GM18873 (cell line): ENCODE measurements around the gene CREB1.
"Not testable (repeated sequence)": the region's sequence is repeated elsewhere in the genome, so short reads cannot be mapped to it uniquely, and the experiment has no call there.

Experiments
- ATAC-seq: cut with Tn5 transposase; IDR thresholded peaks from one replicate; pipeline ENCODE4 v1.9.1; 2021; ENCODE audit warnings: mild to moderate bottlenecking, moderate library complexity, moderate number of reproducible peaks; ENCODE audit not compliant: unreplicated experiment, low FRiP score

The CREB1 gene

DNA sequence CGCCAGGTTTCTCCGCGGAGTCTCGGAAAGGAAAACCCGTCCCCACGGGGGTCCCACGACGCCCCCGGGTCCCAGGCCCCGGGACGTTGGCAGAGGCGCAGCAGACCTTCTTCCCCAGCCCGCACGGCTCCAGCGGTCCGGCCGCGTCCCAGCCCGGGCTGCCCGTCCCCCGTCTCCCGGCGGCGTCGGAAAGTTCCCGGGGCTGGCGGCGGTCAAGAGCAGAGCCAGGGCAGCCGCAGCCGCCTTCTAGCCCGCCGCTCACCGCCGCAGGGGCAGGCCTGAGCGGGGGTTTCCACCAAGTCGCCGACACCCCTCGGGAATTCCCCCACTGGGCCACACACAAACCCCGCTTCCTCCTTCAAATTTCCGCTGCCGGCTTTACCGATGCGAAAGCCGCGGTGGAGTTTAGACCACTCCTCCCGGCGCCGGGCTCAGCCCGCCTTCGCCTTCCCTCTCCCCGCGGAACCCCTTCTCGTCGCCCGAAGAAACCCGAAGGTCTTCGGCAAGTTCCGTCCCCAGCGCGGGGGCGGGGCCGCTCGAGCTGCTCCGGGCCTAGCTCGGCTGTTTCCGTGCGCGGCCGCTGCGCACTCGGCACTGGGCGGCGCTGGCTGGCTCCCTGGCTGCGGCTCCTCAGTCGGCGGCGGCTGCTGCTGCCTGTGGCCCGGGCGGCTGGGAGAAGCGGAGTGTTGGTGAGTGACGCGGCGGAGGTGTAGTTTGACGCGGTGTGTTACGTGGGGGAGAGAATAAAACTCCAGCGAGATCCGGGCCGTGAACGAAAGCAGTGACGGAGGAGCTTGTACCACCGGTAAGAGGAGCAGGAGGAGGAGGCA is at the start of gene CREB1:
CREB1 (plus strand) TSS at position 633 of the 830 bp plus-strand sequence. CDS start 25,674 bp downstream, outside the sequence.
- ATAC-seq: peak; percentile 82

GRCh38 chr2:207480521-207481040 is 49.2 kb upstream of the CREB1 start:
- ATAC-seq: no peak

DNA sequence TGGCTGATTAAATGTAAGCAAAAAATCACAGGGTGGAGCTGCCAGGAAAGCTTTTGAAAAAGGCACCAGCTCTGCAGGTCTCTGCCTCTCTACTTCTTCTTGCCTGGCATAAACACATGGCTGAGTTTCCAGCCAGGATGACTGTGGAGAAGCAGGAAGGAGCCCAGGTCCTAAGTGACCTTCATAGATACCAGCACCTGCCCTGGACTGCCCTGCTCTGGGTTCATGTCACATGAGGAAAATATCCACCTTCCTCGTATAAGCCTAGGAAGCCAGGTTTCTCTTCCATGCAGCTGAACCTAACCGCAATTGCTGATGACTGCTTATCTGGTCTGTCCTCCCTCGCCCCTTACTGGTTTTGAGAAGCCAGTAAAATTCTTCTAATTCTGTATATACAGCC is 47.8 kb upstream of the CREB1 start:
- ATAC-seq: no peak

DNA sequence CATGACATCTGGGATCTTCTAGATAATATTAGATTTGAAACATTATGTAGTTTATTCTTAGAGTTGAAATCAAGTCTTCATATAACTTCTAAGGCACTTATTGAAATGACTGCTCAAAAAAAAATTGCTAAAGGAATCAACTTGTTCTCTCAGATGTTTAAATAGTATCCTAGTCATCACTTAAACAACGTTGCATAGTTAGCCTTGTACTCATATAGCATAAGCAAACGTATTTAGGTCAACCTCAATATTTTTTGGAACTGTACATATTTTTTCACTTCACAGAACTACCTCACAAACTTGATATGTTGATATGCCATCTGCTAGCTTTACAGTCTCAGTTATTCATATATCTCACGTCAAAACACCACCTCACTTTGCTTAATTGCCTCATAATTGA is 47.1 kb upstream of the CREB1 start:
- ATAC-seq: no peak

- no peak for ATAC-seq
These were observed 46.7 kb upstream of the CREB1 start for GRCh38 chr2:207483066-207483465.

GRCh38 chr2:207483477-207483876 is 46.3 kb upstream of the CREB1 start:
- ATAC-seq: no peak

DNA sequence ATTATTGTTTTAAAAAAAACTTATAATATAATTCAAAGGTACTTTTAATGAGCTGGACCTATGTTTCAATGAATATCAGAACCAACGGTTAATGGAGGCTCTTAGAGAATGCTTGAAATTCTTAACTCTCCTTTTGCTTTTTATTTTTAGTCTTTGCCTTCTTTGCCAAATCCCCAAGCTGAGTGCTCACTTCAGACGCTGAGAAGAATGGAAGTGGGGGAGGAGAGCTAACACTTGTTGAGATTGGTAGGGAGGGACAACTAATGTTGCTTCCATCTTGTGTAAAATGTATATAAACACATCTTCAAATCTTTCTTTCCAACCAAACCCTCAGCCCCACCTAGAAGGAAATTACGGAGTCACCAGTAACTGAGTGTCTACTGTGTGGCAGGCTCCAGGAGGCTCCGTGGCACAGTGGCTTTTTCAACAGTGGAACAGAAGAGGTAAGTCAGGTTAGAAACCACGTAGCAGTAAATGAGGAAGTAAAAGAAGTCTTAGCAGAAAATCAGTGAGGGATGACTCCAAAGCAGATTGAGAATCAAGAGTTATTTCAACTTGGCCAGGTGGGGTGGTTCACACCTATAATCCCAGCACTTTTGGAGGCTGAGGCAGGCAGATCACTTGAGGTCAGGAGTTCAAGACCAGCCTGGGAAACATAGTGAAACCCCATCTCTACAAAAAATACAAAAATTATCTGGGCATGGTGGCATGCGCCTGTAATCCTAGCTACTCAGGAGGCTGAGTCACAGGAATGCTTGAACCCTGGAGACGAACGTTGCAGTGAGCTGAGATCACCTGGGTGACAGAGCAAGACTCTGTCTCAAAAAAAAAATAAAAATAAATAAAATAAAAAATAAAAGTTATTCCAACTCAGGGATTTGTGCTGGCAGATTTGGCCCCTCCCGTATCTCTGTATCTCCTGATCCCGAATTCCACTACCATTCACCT is 45.0 kb upstream of the CREB1 start:
- no peak for ATAC-seq

- no peak for ATAC-seq
These were observed 42.0 kb upstream of the CREB1 start for GRCh38 chr2:207487650-207488311.

DNA sequence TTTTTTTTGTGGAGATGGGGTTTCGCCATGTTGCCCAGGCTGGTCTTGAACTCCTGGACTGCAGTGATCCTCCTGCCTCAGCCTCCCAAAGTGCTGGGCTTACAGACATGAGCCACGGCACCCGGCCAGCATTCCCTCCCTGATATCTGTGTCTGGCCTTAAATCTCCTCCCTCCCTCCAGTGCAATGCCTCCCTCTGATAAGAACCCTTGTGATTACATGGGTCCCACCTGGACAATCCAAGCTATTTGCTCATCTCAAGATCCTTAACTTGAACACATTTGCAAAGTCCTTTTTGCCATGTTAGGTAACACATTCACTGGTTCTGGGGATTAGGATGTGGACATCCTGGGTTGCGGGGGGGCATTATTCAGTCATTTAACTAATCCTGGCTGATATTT is 40.5 kb upstream of the CREB1 start:
- no peak for ATAC-seq

DNA sequence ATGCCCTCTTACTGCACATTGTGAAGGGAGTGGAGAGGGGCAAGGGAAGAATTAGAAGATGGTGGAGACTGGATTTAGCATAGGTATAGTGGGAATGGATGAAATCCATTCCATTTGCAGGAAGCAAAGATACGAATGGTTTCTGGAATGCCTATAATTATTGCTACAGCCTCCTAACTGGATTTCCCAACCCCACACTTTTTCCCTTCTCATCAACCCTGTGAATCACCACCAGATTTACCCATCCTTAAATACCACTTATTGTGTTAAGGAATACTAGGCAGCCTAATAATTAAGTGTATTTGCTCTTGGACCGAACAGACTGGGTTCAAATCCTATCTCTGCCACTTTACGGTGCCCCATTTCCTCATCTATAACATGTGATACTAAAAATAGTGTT is 39.3 kb upstream of the CREB1 start:
- no peak for ATAC-seq

GRCh38 chr2:207491086-207491485 is 38.7 kb upstream of the CREB1 start:
- no peak for ATAC-seq

DNA sequence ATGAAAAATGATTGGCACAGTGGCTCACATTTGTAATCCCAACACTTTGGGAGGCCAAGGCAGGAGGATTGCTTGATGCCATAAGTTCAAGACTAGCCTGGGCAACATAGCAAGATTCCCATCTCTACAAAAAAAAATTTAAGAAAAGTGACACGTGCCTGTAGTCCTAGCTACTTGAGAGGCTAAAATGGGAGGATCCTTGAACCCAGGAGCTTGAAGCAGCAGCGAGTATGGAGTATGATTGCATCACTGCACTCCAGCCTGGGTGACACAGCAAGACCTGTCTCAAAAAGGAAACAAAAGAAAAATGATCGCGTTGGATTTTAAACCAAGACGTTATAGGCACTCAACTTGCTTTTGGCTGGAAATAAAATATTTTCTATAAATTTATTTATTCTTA is 37.8 kb upstream of the CREB1 start:
- no peak for ATAC-seq

DNA sequence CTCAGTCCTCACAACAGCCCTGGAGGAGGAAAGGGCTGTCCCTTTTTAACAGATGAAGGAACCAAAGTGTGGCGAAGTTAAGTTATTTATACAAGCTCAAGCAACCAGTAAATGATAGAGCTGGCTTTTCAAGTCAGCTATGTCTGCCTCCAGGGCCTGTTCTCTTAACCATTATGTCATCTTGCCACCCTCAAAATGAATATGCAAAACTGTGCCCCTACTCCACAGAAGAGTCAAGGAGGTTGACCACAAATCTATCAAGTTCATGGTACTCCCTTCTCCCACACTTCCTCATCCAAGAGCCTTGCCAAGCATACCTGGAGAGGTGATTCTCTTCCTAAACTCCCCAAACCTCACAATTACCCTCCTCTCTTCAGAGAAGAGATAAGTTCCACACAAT is 37.3 kb upstream of the CREB1 start:
- no peak for ATAC-seq

- ATAC-seq: no peak
These were observed 35.6 kb upstream of the CREB1 start for GRCh38 chr2:207494137-207494536.

DNA sequence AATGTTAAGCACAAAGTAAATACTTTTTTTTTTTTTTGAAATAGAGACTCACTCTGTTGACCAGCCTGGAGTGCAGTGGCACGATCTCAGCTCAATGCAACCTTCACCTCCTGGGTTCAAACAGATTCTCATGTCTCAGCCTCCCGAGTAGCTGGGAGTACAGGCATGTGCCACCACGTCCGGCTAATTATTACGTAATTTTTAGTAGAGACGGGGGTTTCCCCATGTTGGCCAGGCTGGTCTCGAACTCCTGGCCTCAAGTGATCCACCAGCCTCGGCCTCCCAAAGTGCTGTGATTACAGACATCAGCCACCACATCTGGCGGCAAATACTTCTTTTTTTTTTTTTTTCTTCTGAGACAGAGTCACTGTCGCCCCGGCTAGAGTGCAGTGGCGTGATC is 32.8 kb upstream of the CREB1 start:
- not testable (repeated sequence) for ATAC-seq

DNA sequence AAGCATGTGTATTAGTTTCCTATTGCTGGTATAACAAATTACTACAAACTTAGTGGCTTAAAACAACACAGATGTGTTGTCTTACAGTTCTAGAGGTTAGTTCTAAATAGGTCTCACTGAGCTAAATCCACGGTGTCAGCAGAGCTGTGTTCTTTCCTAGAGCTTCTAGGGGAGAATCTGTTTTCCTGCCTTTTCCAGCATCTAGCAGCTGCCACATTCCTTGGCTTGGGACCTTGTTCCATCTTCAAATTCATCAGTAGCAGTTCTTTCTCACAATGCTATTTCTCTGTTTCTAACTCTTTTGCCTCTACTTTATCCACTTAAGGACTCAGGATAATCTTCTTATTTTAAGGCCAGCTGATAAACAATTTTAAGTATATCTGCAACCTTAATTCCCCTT is 32.2 kb upstream of the CREB1 start:
- ATAC-seq: no peak

DNA sequence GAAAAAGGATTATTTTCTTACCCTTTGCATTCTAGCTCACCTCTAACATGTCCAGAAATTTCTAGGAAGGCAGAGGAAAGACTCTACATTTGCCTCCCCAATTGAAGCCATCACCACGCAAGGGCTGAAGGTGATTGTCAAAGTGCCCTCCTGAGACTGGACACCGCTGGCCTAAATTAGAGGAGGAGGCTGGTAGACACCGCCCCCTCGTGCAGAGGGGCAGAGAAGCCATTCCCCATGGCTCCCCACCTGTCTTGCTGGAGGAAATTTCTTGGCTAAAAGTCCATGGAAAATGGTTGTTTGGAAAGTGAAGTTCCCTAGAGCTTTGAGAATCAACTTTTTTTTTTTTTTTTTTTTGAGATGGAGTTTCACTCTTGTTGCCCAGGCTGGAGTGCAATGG is 31.3 kb upstream of the CREB1 start:
- no peak for ATAC-seq

DNA sequence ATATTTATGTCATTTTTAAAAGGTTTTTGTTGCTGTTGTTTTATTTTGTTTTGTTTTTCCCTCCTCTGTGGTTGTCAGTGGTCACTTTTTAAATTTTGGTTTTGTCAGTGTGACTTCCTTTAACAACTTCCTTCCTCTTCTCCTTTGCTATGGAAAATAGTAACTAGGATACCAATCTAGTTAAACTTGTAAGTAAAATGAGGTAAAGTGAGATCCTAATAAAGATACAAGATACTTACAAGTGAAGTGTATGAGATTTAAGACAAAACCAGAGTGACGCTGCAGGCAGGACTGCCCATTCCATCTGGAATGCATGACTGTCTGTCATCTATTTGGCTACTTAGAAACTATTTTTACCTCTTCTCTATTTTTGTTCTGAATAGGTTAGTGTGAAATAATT is 30.6 kb upstream of the CREB1 start:
- no peak for ATAC-seq

DNA sequence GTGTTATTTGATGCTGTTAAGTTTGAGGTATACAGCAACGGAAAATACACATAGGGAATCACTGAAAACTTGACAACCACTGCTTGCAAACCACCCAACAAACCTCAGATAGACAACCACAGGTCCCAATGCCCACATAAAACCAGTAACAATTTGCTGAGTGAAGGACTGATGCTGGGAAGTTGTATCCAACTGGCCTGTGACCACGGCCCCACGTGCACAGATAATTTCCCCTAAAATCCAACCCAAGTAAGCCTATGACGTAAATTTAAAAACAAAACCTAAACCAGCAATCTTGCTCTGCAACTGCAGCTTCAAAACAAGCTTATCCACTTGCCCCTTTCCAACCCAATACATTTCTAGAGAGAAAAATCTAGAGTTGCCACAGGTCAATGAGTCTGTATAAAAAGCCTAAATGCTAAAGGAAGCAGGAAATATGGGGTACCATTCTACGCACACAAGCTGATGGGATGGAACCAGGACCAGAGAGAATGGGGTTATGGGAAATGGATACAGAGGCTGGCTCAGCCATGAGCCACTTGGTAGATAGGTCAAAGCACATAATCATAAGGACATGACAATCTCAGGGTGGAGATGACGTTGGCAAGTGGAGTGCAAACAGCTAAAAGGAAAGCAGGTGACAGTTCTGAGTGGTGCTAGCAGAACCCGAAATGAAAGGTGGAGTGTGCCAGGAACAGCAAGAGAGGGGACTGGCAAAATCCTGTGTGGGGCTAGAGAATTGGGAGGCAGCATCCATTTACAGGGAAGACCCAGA is 27.8 kb upstream of the CREB1 start:
- ATAC-seq: no peak
